ENCODE measurements around the gene ACOT2.

GRCh38 chr14:73619524-73619923, 50.5 kb downstream of the ACOT2 start:
- no peak for TF ChIP-seq POLR2A (IDR thresholded peaks at IDR 0.05)
- no peak for TF ChIP-seq CTCF (IDR thresholded peaks at IDR 0.05)
